ENCODE results near the gene EVA1C. TPM values are rescaled to one million over a fixed set of nuclear protein-coding genes. Genes with fewer than 3 reads are reported as not detected.
"Not testable (repeated sequence)": the region's sequence is repeated elsewhere in the genome, so short reads cannot be mapped to it uniquely, and the experiment has no call there.

The EVA1C gene
- total RNA-seq, 3 donors from 2014 or later = 12.8 to 15.3 (median 14.7) TPM

GRCh38 chr21:32381571-32381970 lies 30.9 kb upstream of the EVA1C start:
- H3K36me3 Mint-ChIP-seq (ENCODE audit: insufficient read depth) = peaks cover 53% of the 10 kb centered on the region
- H3K27me3 Mint-ChIP-seq (ENCODE audit: low read depth) = no peaks in the 10 kb centered on the region
- H3K9me3 Mint-ChIP-seq = no peaks in the 10 kb centered on the region

GRCh38 chr21:32382108-32382644 lies 30.3 kb upstream of the EVA1C start:
- Mint-ChIP-seq H3K27me3 (ENCODE audit: low read depth) (no peaks in the 10 kb centered on the region), H3K36me3 (ENCODE audit: insufficient read depth) (peaks cover 53% of the 10 kb centered on the region), H3K4me1 (ENCODE audit: low read depth) (peaks cover 14% of the 10 kb centered on the region), H3K9me3 (no peaks in the 10 kb centered on the region), H3K4me3 (no peak overlapping the region)
- ATAC-seq = no peak
- DNase-seq = no peak

More at GRCh38 chr21:32381571-32381970, 30.9 kb upstream of the EVA1C start:
- DNase-seq (no peak), ATAC-seq (no peak)
- Mint-ChIP-seq H3K4me3 (no peak overlapping the region), H3K4me1 (ENCODE audit: low read depth) (peaks cover 8% of the 10 kb centered on the region)

- Mint-ChIP-seq H3K4me1 (ENCODE audit: low read depth) (peaks cover 24% of the 10 kb centered on the region), H3K36me3 (ENCODE audit: insufficient read depth) (peaks cover 52% of the 10 kb centered on the region), H3K27me3 (ENCODE audit: low read depth) (no peaks in the 10 kb centered on the region), H3K9me3 (no peaks in the 10 kb centered on the region), H3K4me3 (no peak overlapping the region)
- ATAC-seq (no peak), DNase-seq (no peak)
Observed at GRCh38 chr21:32383812-32384211, 28.7 kb upstream of the EVA1C start.

GRCh38 chr21:32386195-32386870 lies 26.2 kb upstream of the EVA1C start:
- H3K4me3 Mint-ChIP-seq = no peak overlapping the region
- peaks cover 52% of the 10 kb centered on the region for H3K36me3 Mint-ChIP-seq (ENCODE audit: insufficient read depth)
- no peak for ATAC-seq
- H3K4me1 Mint-ChIP-seq (ENCODE audit: low read depth) = peaks cover 42% of the 10 kb centered on the region
- no peak for DNase-seq
- H3K9me3 Mint-ChIP-seq = no peaks in the 10 kb centered on the region
- H3K27me3 Mint-ChIP-seq (ENCODE audit: low read depth) = no peaks in the 10 kb centered on the region

GRCh38 chr21:32387151-32387550 lies 25.4 kb upstream of the EVA1C start:
- Mint-ChIP-seq H3K27me3 (ENCODE audit: low read depth) (no peaks in the 10 kb centered on the region), H3K36me3 (ENCODE audit: insufficient read depth) (peaks cover 49% of the 10 kb centered on the region), H3K4me1 (ENCODE audit: low read depth) (peaks cover 45% of the 10 kb centered on the region), H3K4me3 (no peak overlapping the region), H3K9me3 (no peaks in the 10 kb centered on the region)
- no peak for DNase-seq
- no peak for ATAC-seq

- peaks cover 40% of the 10 kb centered on the region for H3K36me3 Mint-ChIP-seq (ENCODE audit: insufficient read depth)
- H3K4me1 Mint-ChIP-seq (ENCODE audit: low read depth) = peaks cover 47% of the 10 kb centered on the region
- DNase-seq (no peak), ATAC-seq (no peak)
- no peaks in the 10 kb centered on the region for H3K27me3 Mint-ChIP-seq (ENCODE audit: low read depth)
- H3K9me3 Mint-ChIP-seq = no peaks in the 10 kb centered on the region
- no peak overlapping the region for H3K4me3 Mint-ChIP-seq
Observed at GRCh38 chr21:32388306-32388705, 24.2 kb upstream of the EVA1C start.

GRCh38 chr21:32389337-32390015 lies 23.0 kb upstream of the EVA1C start:
- Mint-ChIP-seq H3K4me3 (peak overlapping the region; percentile 16), H3K4me1 (ENCODE audit: low read depth) (peaks cover 55% of the 10 kb centered on the region), H3K36me3 (ENCODE audit: insufficient read depth) (peaks cover 34% of the 10 kb centered on the region), H3K9me3 (no peaks in the 10 kb centered on the region), H3K27me3 (ENCODE audit: low read depth) (no peaks in the 10 kb centered on the region)
- no peak for DNase-seq
- ATAC-seq = no peak

- H3K4me3 Mint-ChIP-seq = peak overlapping the region; percentile 19
Observed at GRCh38 chr21:32390537-32391224, 21.8 kb upstream of the EVA1C start.

GRCh38 chr21:32391755-32392154 lies 20.8 kb upstream of the EVA1C start:
- Mint-ChIP-seq H3K36me3 (ENCODE audit: insufficient read depth) (peaks cover 27% of the 10 kb centered on the region), H3K9me3 (no peaks in the 10 kb centered on the region), H3K4me1 (ENCODE audit: low read depth) (peaks cover 45% of the 10 kb centered on the region), H3K27me3 (ENCODE audit: low read depth) (peaks cover 3% of the 10 kb centered on the region), H3K4me3 (peak overlapping the region; percentile 89)
- DNase-seq (no peak), ATAC-seq (no peak)

More at GRCh38 chr21:32390537-32391224, 21.8 kb upstream of the EVA1C start:
- peaks cover 47% of the 10 kb centered on the region for H3K4me1 Mint-ChIP-seq (ENCODE audit: low read depth)
- H3K27me3 Mint-ChIP-seq (ENCODE audit: low read depth); H3K9me3 Mint-ChIP-seq; DNase-seq; ATAC-seq: not testable (repeated sequence)
- H3K36me3 Mint-ChIP-seq (ENCODE audit: insufficient read depth) = peaks cover 27% of the 10 kb centered on the region

- Mint-ChIP-seq H3K9me3 (no peaks in the 10 kb centered on the region), H3K4me1 (ENCODE audit: low read depth) (peaks cover 41% of the 10 kb centered on the region), H3K4me3 (peak overlapping the region; percentile 89), H3K36me3 (ENCODE audit: insufficient read depth) (peaks cover 27% of the 10 kb centered on the region), H3K27me3 (ENCODE audit: low read depth) (peaks cover 3% of the 10 kb centered on the region)
- peak; percentile 8 to 26 for ATAC-seq
- peak; percentile 7 for DNase-seq
Observed at GRCh38 chr21:32392299-32392879, 20.1 kb upstream of the EVA1C start.

- peak; percentile 98 for DNase-seq
- Mint-ChIP-seq H3K4me1 (ENCODE audit: low read depth) (peaks cover 35% of the 10 kb centered on the region), H3K27me3 (ENCODE audit: low read depth) (peaks cover 3% of the 10 kb centered on the region), H3K4me3 (peak within 1 kb of the TSS; percentile 89), H3K36me3 (ENCODE audit: insufficient read depth) (peaks cover 21% of the 10 kb centered on the region), H3K9me3 (no peaks in the 10 kb centered on the region)
- ATAC-seq = peak; percentile 98 to 99
Observed at GRCh38 chr21:32392880-32393676, 19.4 kb upstream of the EVA1C start, which contains the start of gene URB1. Gene URB1, minus strand, starts transcription at chr21:32393012. Its CDS starts 102 bp downstream, at chr21:32392910.

GRCh38 chr21:32393677-32394001 lies 18.9 kb upstream of the EVA1C start:
- peak in 1 of 2 donors; percentile 25 for ATAC-seq
- peaks cover 33% of the 10 kb centered on the region for H3K4me1 Mint-ChIP-seq (ENCODE audit: low read depth)

GRCh38 chr21:32403201-32403777 lies 9.2 kb upstream of the EVA1C start:
- H3K4me3 Mint-ChIP-seq = no peak overlapping the region
- peak; percentile 85 to 88 for ATAC-seq
- H3K27me3 Mint-ChIP-seq (ENCODE audit: low read depth) = peaks cover 7% of the 10 kb centered on the region

More at GRCh38 chr21:32393677-32394001, 18.9 kb upstream of the EVA1C start:
- H3K27me3 Mint-ChIP-seq (ENCODE audit: low read depth) = peaks cover 8% of the 10 kb centered on the region
- peak overlapping the region; percentile 89 for H3K4me3 Mint-ChIP-seq
- H3K36me3 Mint-ChIP-seq (ENCODE audit: insufficient read depth) = peaks cover 20% of the 10 kb centered on the region
- no peaks in the 10 kb centered on the region for H3K9me3 Mint-ChIP-seq
- DNase-seq = no peak

More at GRCh38 chr21:32403201-32403777, 9.2 kb upstream of the EVA1C start:
- no peaks in the 10 kb centered on the region for H3K9me3 Mint-ChIP-seq
- DNase-seq = peak; percentile 43
- H3K36me3 Mint-ChIP-seq (ENCODE audit: insufficient read depth) = no peaks in the 10 kb centered on the region
- H3K4me1 Mint-ChIP-seq (ENCODE audit: low read depth) = peaks cover 14% of the 10 kb centered on the region

All from activated T-cell treated with anti-CD3 and anti-CD28 coated beads, Interleukin-2, amount 50 U/mL, for 4 hours (primary cell).